HepG2 (cell line): ENCODE data around the gene DENND5A. TPM values are rescaled to one million over a fixed set of nuclear protein-coding genes. Genes with fewer than 3 reads are reported as not detected.

ENCODE experiments used
- ATAC-seq: fragments of 200-7000 bp; cut with Tn5 transposase; 3 replicates; pipeline ENCODE4 v1.9.1; 2020; ENCODE audit warnings: mild to moderate bottlenecking, moderate library complexity
- BruUV-seq: library from RNA; stranded (reverse); fragments of 400-500 nt; replicated peaks from 2 replicates; lab custom pipeline; 2021; lab: Mats Ljungman, UMichigan
- CTCF ChIA-PET: fragments of 300-600 bp; formaldehyde crosslinking; extraction: SDS; loops from one replicate; lab custom pipeline; 2021; ENCODE audit warnings: low total read pairs, inconsistent platforms, low intra/inter-chr PET ratio; lab: Yijun Ruan, JAX
- POLR2A ChIA-PET: fragments of 350-600 bp; sonication (Branson Sonifier 250); formaldehyde crosslinking; loops from one replicate; lab custom pipeline; 2020; ENCODE audit warnings: antibody characterized with exemption, inconsistent platforms; lab: Yijun Ruan, JAX
- DNase-seq: peaks from one replicate; pipeline ENCODE4 v3.0.0-alpha.2; 2015; ENCODE audit warnings: low spot score
- FAIRE-seq: peaks from 3 replicates; lab custom pipeline; 2011; peaks lifted over from hg19 to GRCh38; lab: Jason Lieb, UNC
- H2AFZ ChIP-seq: one replicate; pipeline ENCODE4 v1.6.1; 2011; ENCODE audit warnings: low read length, inconsistent platforms
- H3K27ac ChIP-seq: fragments of 300-600 bp; 3 replicates; pipeline ENCODE4 v1.8.0; 2011; ENCODE audit warnings: mixed run types, mild to moderate bottlenecking, mixed read lengths, low read length, inconsistent platforms; ENCODE audit not compliant: insufficient read depth; ENCODE audit errors: extremely low read length
- H3K27me3 ChIP-seq, 2 experiments: fragments of 200-600 bp in 1 of 2; 2 replicates in 1 of 2; 3 replicates in 1 of 2; pipeline versions ENCODE4 v1.6.0 to v1.8.0; 2011; ENCODE audit warnings: low read length in 2 of 2, mild to moderate bottlenecking in 2 of 2, moderate library complexity in 2 of 2, inconsistent platforms in 1 of 2; ENCODE audit not compliant: insufficient read depth in 2 of 2, control insufficient read depth in 1 of 2
- H3K36me3 ChIP-seq, 2 experiments: fragments of 200-600 bp in 1 of 2; replicated peaks in 1 of 2; 2 replicates in 1 of 2; 3 replicates in 1 of 2; pipeline versions ENCODE4 v1.5.1 to v1.8.0; 2011; ENCODE audit warnings: low read length in 2 of 2, inconsistent platforms in 1 of 2; ENCODE audit not compliant: insufficient read depth in 2 of 2, control insufficient read depth in 1 of 2
- H3K4me1 ChIP-seq: 2 replicates; pipeline ENCODE4 v1.5.1; 2012; ENCODE audit warnings: low read length, inconsistent platforms; ENCODE audit not compliant: insufficient read depth
- H3K4me2 ChIP-seq: 2 replicates; pipeline ENCODE4 v1.6.0; 2011; ENCODE audit warnings: low read depth, low read length, inconsistent platforms
- H3K4me3 ChIP-seq, 3 experiments: fragments of 200-600 bp in 1 of 3; sonication (generic), shearing (Covaris generic) in 1 of 3; replicated peaks in 1 of 3; 2 replicates each; pipeline ENCODE4 v1.5.1; 2011 to 2016; ENCODE audit warnings: low read length in 3 of 3, inconsistent platforms in 2 of 3, low read depth in 2 of 3, mild to moderate bottlenecking in 2 of 3, control low read depth in 1 of 3, mixed read lengths in 1 of 3; ENCODE audit not compliant: insufficient read depth in 1 of 3
- H3K79me2 ChIP-seq: one replicate; pipeline ENCODE4 v1.6.1; 2011; ENCODE audit warnings: low read length, inconsistent platforms; ENCODE audit not compliant: insufficient read depth
- H3K9ac ChIP-seq: 2 replicates; pipeline ENCODE4 v1.6.0; 2011; ENCODE audit warnings: mild to moderate bottlenecking, low read depth, low read length, inconsistent platforms; ENCODE audit not compliant: insufficient read depth
- H3K9me3 ChIP-seq: 2 replicates; pipeline ENCODE4 v1.5.1; 2012; ENCODE audit warnings: mild to moderate bottlenecking, low read length
- H4K20me1 ChIP-seq: 2 replicates; pipeline ENCODE4 v1.6.0; 2011; ENCODE audit warnings: inconsistent platforms, mild to moderate bottlenecking, low read length, moderate library complexity; ENCODE audit not compliant: insufficient read depth
- FOXC1 ChIP-seq: sonication (generic); formaldehyde crosslinking; IDR thresholded peaks from 2 replicates; pipeline ENCODE4 v1.8.0; 2022; ENCODE audit warnings: mild to moderate bottlenecking, missing genetic modification reagents, borderline replicate concordance
- NFE2 ChIP-seq: sonication (generic); formaldehyde crosslinking; IDR thresholded peaks from 2 replicates; pipeline ENCODE4 v1.4.0; 2020; ENCODE audit warnings: missing genetic modification reagents
- RFX5 ChIP-seq: IDR thresholded peaks from 2 replicates; pipeline ENCODE4 v1.6.1; 2011; ENCODE audit warnings: low read depth, low read length, improper control_type of control experiment
- U2AF1 ChIP-seq: fragments of 200-400 bp; formaldehyde crosslinking; optimal IDR thresholded peaks from 2 replicates; pipeline ENCODE3; 2017; ENCODE audit warnings: mild to moderate bottlenecking, low read depth, low read length
- WIZ ChIP-seq: sonication (generic); formaldehyde crosslinking; IDR thresholded peaks from 2 replicates; pipeline ENCODE4 v1.5.1; 2020; ENCODE audit warnings: mild to moderate bottlenecking, missing genetic modification reagents
- WGBS: methylation state at CpG from one replicate; pipeline ENCODE4 v1.1.6; 2017; ENCODE audit warnings: low lambda C conversion rate; 5-methylcytosine and 5-hydroxymethylcytosine counted together
- in situ Hi-C: cut with HindIII; loops from 2 replicates; pipeline ENCODE4 v1.10.0; 2017; ENCODE audit warnings: low pct_unique_long_range_greater_than_20kb; ENCODE audit not compliant: extremely low pct_ligation_motif_present
- intact Hi-C: fragments of 100-400 bp; cut with micrococcal nuclease; formaldehyde crosslinking; loops from one replicate; pipeline ENCODE4 v1.10.0; 2022; ENCODE audit not compliant: unreplicated experiment
- polyA plus RNA-seq, 8 experiments: library from polyadenylated mRNA; depleted of rRNA in 3 of 8; stranded (reverse) in 7 of 8; unstranded in 1 of 8; fragments of >200 nt; fragmentation: Illumina TruSeq in 4 of 8; extraction: Trizol in 4 of 8; gene quantifications; 2 replicates each; pipeline versions ENCODE4 v1.2.1 to v1.2.3, GENCODE V29; 2011 to 2016; ENCODE audit warnings: low read depth in 4 of 8, missing spikeins in 1 of 8, mixed read lengths in 1 of 8; ENCODE audit not compliant: insufficient read depth in 1 of 8
- total RNA-seq, 5 experiments: library from RNA; depleted of rRNA; stranded (reverse); fragments of >200 nt; fragmentation: Illumina TruSeq; extraction: Trizol; gene quantifications; 2 replicates each; pipeline ENCODE4 v1.2.3, GENCODE V29; 2016; ENCODE audit warnings: low read depth in 1 of 5
- TF ChIP-seq, protein P1 (sequence below): sonication (generic); formaldehyde crosslinking; IDR thresholded peaks from 2 replicates; pipeline ENCODE4 v1.8.0; 2022; ENCODE audit warnings: low read depth, missing genetic modification reagents

The DENND5A gene
- total and polyA plus RNA-seq, 2 of the 13 experiments (the other 11 are each of a cell fraction or from before 2014, with no cell fraction given), result 63.3 to 145 TPM

- TF ChIP-seq FOXC1 (CRISPR knock-in tag) (no peak), WIZ (no peak), U2AF1 (no peak)
- TF ChIP-seq, protein P1, sequence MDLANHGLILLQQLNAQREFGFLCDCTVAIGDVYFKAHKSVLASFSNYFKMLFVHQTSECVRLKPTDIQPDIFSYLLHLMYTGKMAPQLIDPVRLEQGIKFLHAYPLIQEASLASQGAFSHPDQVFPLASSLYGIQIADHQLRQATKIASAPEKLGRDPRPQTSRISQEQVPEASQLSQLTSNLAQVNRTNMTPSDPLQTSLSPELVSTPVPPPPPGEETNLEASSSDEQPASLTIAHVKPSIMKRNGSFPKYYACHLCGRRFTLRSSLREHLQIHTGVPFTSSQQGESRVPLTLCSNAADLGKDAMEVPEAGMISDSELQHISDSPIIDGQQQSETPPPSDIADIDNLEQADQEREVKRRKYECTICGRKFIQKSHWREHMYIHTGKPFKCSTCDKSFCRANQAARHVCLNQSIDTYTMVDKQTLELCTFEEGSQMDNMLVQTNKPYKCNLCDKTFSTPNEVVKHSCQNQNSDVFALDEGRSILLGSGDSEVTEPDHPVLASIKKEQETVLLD (CRISPR knock-in tag), result no peak
These were observed 92.8 kb downstream of the DENND5A start (continued) for GRCh38 chr11:9172389-9172788.

DNA sequence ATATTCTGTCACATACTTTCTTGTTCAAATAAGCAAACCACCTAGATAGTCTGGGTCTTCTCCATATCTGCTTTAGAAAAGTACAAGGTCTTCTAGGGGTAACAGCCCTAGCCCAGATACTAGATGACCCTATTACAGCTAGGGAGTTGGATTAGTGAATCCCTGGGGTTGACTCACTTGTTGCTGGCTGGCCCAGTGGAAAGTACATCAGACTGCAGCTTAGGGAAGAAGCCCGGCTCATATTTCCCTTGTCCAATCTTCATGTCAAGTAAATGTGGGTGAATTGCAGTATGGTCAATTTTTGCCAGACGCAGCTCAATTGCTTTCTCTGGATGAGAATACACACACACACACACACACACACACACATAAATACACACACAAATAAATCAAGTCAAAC, 94.7 kb downstream of the DENND5A start:
- ChIA-PET POLR2A (interaction anchor here (0.8 kb wide), 1 partner anchor 12 kb away, joined by 3 read pairs; no protein-coding TSS in a partner anchor), CTCF (no interaction called here)
- no TSS peak for BruUV-seq
- Histone ChIP-seq H3K4me1 (peaks cover 4% of the 10 kb centered on the region; the same call in 1 of the 2 replicates), H3K9ac (no peak overlapping the region), H3K9me3 (no peaks in the 10 kb centered on the region), H3K27me3 (no peaks in the 10 kb centered on the region), H4K20me1 (no peaks in the 10 kb centered on the region), H3K4me2 (no peak overlapping the region), H3K79me2 (no peaks in the 10 kb centered on the region), H2AFZ (no peak overlapping the region), H3K36me3 (peaks cover 13 to 55% of the 10 kb centered on the region in 2 experiments), H3K27ac (no peak overlapping the region), H3K4me3 (no peak overlapping the region)
- in situ Hi-C loops, result loop anchor here (25.0 kb wide), 1 partner anchor 317 kb away; no protein-coding TSS in a partner anchor
- no peak for FAIRE-seq
- WGBS, result 94% methylated on average over 2 of the region's 2 CpGs
- TF ChIP-seq RFX5 (peak; percentile 19; the same call in 1 of the 2 replicates), NFE2 (CRISPR knock-in tag) (no peak)
- no peak for DNase-seq
- intact Hi-C loops, result loop anchor here (10.0 kb wide), 1 partner anchor 344 kb away; no protein-coding TSS in a partner anchor
- ATAC-seq, result no peak
